Keratinocyte (primary cell): ENCODE results near the gene C10orf71.

ENCODE experiments used
- CTCF ChIP-seq, 3 experiments: IDR thresholded peaks in 1 of 3; conservative IDR thresholded peaks in 1 of 3; optimal IDR thresholded peaks in 1 of 3; 2 replicates in 2 of 3; 3 replicates in 1 of 3; pipeline versions ENCODE3 to v1.5.1; 2011; ENCODE audit warnings: low read length in 3 of 3, mild to moderate bottlenecking in 3 of 3, moderate library complexity in 2 of 3, control low read depth in 1 of 3, inconsistent platforms in 1 of 3; ENCODE audit not compliant: insufficient read depth in 2 of 3; ENCODE audit errors: extremely low read depth in 1 of 3
- EZH2 ChIP-seq: IDR thresholded peaks from one replicate; pipeline ENCODE4 v1.6.1; 2012; ENCODE audit warnings: inconsistent platforms, mild to moderate bottlenecking, low read length, moderate library complexity

- no peak for TF ChIP-seq CTCF (optimal IDR thresholded peaks at IDR 0.05 in 1 of 3, IDR thresholded peaks at IDR 0.05 in 1 of 3, conservative IDR thresholded peaks at IDR 0.05 in 1 of 3; ENCODE audit: extremely low read depth in 1 of 3, insufficient read depth in 2 of 3, low read length in 3 of 3)
- TF ChIP-seq EZH2: no peak
Observed at GRCh38 chr10:49273082-49273465, 25.9 kb upstream of the C10orf71 start.
